Mucosa of rectum (tissue), 2 donors: ENCODE measurements around the gene LRP6.

Experiments
- H3K27ac ChIP-seq, 2 donors: one replicate each; pipeline ENCODE4 v1.7.0; 2013; ENCODE audit warnings: inconsistent platforms in 2 of 2, low read depth in 2 of 2, low read length in 2 of 2
- H3K27me3 ChIP-seq, 2 donors: one replicate each; pipeline ENCODE4 v1.7.0; 2013; ENCODE audit warnings: low read length in 2 of 2; ENCODE audit not compliant: control insufficient read depth in 2 of 2, insufficient read depth in 2 of 2
- H3K36me3 ChIP-seq, 2 donors: one replicate each; pipeline ENCODE4 v1.7.0; 2013; ENCODE audit warnings: low read length in 2 of 2; ENCODE audit not compliant: control insufficient read depth in 2 of 2, insufficient read depth in 2 of 2
- H3K4me1 ChIP-seq, 2 donors: one replicate each; pipeline ENCODE4 v1.7.0; 2013; ENCODE audit warnings: low read length in 2 of 2, mild to moderate bottlenecking in 1 of 2; ENCODE audit not compliant: control insufficient read depth in 2 of 2, insufficient read depth in 2 of 2
- H3K4me3 ChIP-seq, 2 donors: one replicate each; pipeline ENCODE4 v1.7.0; 2013; ENCODE audit warnings: low read length in 2 of 2
- H3K9ac ChIP-seq, 2 donors: one replicate each; pipeline ENCODE4 v1.7.0; 2013; ENCODE audit warnings: low read length in 2 of 2, low read depth in 1 of 2, mild to moderate bottlenecking in 1 of 2
- H3K9me3 ChIP-seq, 2 donors: one replicate each; pipeline ENCODE4 v1.7.0; 2013; ENCODE audit warnings: low read length in 2 of 2; ENCODE audit not compliant: control insufficient read depth in 2 of 2
- donor health status: healthy.
- donor health status: Normal muscosa, but diverticular disease.

LRP6 gene

DNA sequence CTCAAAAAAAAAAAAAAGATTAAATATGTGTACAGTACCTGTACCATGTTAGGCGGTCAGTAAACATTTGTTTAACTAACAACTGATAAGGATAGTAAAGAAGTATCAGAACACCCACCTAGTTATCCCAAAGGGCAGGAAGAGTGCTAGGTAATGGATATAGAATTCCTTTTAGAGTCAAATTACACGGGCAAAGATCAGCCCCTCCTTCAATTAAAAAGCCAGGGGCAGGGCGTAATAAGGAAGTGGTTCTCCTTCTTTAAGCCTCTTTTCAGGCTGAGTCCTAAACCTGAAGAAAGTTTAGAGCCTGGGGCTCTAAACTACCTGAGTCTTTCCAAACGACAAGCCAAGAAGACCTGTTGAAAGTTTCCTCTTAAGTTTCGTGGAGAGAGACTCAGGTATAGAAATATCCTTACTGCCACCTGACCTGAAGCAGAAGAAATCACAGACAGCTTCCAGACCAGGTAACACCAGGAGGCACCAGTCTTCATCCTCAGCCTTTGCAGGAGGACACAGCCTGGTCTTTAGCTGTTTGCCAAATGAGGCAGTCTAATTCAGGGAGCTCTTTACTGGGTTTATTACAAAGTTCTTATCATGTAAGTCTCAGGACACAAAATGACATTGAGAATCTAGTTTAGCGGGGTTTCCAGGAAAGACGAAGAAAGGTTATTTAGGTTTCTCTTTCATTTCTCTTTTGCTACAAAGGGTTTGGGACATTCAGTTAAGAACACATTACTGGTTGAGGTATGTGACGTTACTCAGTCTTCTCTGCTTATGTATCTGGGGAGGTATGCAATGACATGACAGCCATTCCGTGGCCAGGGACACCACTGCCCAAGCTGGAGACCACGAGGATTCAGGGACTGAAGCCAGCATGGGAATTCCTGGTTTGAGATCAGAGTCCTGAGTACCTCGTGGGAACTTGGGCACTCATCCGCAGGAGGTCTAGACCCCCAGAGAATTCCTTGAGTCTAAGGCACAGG lies 195.9 kb downstream of the LRP6 start, which contains the start of gene BCL2L14:
Gene BCL2L14, plus strand, starts transcription at position 266 of the 983 bp plus-strand sequence. CDS start 8,367 bp downstream, outside the sequence.
- peak within 1 kb of the TSS; percentile 71 to 88 for H3K4me3 ChIP-seq

DNA sequence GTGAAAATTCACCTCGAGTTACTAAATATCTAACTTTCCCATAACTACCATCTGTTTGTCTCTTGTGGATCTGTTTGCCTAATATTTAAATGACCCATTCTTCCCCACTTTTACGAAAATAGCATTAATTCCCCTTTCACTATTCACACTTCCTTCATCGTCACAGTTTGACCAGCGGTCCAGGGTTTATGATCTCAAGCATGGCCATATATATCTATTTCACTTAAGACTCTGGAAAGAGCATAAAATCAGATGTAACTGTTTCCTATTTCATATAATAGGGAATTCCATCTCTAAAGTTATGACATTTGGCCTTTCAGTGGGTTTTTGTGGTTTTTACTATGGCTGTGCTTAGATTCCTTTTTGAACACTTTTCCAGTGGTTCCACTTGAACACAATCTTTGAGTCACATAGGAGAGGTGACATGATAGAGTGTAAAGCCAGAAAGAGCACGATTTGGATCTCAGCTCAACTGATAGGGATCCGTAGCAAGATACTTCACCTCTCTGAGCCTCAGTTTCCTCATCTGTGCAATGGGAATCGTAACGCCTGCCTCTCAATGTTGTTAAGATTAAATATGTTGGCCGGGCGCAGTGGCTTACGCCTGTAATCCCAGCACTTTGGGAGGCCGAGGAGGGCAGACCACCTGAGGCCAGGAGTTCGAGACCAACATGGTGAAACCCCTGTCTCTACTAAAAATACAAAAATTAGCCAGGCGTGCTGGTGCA lies 196.9 kb downstream of the LRP6 start:
- Histone ChIP-seq H3K4me3 (peak overlapping the region in 1 of 2 donors; percentile 88), H3K9me3 (no peaks in the 10 kb centered on the region), H3K9ac (peak overlapping the region in 1 of 2 donors; percentile 1), H3K4me1 (peaks cover 19 to 28% of the 10 kb centered on the region in 2 donors), H3K36me3 (no peaks in the 10 kb centered on the region), H3K27ac (peak overlapping the region; percentile 47 to 94), H3K27me3 (no peaks in the 10 kb centered on the region)

More for the DNA sequence above, 195.9 kb downstream of the LRP6 start, which contains the start of gene BCL2L14:
- Histone ChIP-seq H3K4me1 (peaks cover 19 to 28% of the 10 kb centered on the region in 2 donors), H3K36me3 (no peaks in the 10 kb centered on the region), H3K27ac (peak within 1 kb of the TSS; percentile 94), H3K9ac (peak within 1 kb of the TSS; percentile 70 to 88), H3K9me3 (no peaks in the 10 kb centered on the region), H3K27me3 (no peaks in the 10 kb centered on the region)

DNA sequence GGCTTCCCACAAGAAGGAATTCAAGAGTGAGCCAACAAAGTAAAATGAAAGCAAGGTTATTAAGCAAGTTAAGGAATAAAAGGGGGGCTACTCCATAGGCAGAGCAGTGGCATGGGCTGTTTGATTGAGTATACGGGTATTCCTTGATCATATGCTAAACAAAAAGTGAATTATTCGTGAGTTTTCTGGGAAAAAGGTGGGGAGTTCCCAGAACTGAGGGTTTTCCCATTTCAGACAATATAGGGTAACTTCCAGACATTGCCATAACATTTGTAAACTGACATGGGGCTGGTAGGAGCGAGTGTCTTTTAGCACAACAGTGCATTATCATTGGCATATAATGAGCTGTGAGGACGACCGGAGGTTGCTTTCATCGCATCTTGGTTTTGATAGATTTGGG lies 198.1 kb downstream of the LRP6 start:
- Histone ChIP-seq H3K27ac (no peak overlapping the region), H3K4me1 (peaks cover 18 to 26% of the 10 kb centered on the region in 2 donors), H3K9me3 (no peaks in the 10 kb centered on the region), H3K4me3 (no peak overlapping the region), H3K9ac (no peak overlapping the region), H3K27me3 (no peaks in the 10 kb centered on the region), H3K36me3 (no peaks in the 10 kb centered on the region)
